ENCODE results near the gene GMDS. TPM values are rescaled to one million over a fixed set of nuclear protein-coding genes. Genes with fewer than 3 reads are reported as not detected.

The GMDS gene
- polyA plus RNA-seq, 1 of the 3 experiments (the other 2 are of a cell fraction): 12.3 TPM

GRCh38 chr6:1700278-1700967 is 545.0 kb downstream of the GMDS start:
- H3K9me2 ChIP-seq: no peaks in the 10 kb centered on the region
- H3F3A ChIP-seq (replicated peaks; ENCODE audit: insufficient read depth): no peaks in the 10 kb centered on the region
- ChIA-PET POLR2A (no interaction called here), CTCF (interaction anchor here (2.5 kb wide), 1 partner anchor 404 kb away, joined by 8 read pairs; no protein-coding TSS in a partner anchor)
- 83% methylated on average over 11 of the region's 11 CpGs for WGBS (ENCODE audit: low lambda C conversion rate)
- peak; percentile 47 for DNase-seq
- no peak overlapping the region for H3K27ac ChIP-seq (ENCODE audit: low read depth in 2 of 2, low read length in 1 of 2)
- no peaks in the 10 kb centered on the region for H3K36me3 ChIP-seq (replicated peaks in 1 of 2; ENCODE audit: control insufficient read depth in 1 of 2, insufficient read depth in 2 of 2, low read length in 1 of 2)
- no peak for TF ChIP-seq USF1 (IDR thresholded peaks at IDR 0.05; ENCODE audit: borderline replicate concordance, low read depth)
- TF ChIP-seq TAF1 (IDR thresholded peaks at IDR 0.05; ENCODE audit: borderline replicate concordance, low read depth, low read length): no peak
- TF ChIP-seq NRF1 (IDR thresholded peaks at IDR 0.05; ENCODE audit: low read depth, low read length): no peak
- TF ChIP-seq ELF1 (IDR thresholded peaks at IDR 0.05): no peak
- TF ChIP-seq RAD21 (IDR thresholded peaks at IDR 0.05; ENCODE audit: low read length): no peak
- no peak for TF ChIP-seq TEAD4 (IDR thresholded peaks at IDR 0.05; ENCODE audit: borderline replicate concordance, insufficient read depth)
- no peak for TF ChIP-seq EP300 (IDR thresholded peaks at IDR 0.05; ENCODE audit: borderline replicate concordance in 1 of 2, low read depth in 1 of 2, low read length in 1 of 2)
- TF ChIP-seq JUND (IDR thresholded peaks at IDR 0.05): no peak
- no peak for TF ChIP-seq MEF2A (IDR thresholded peaks at IDR 0.05; ENCODE audit: borderline replicate concordance, low read depth)
- TF ChIP-seq IRF3 (IDR thresholded peaks at IDR 0.05; ENCODE audit: low read depth, low read length): no peak
- TF ChIP-seq FOXJ3 (CRISPR knock-in tag; IDR thresholded peaks at IDR 0.05): no peak
- no peak for TF ChIP-seq FOSL2 (IDR thresholded peaks at IDR 0.05; ENCODE audit: borderline replicate concordance, low read depth)
- no peak for TF ChIP-seq SIN3A (IDR thresholded peaks at IDR 0.05; ENCODE audit: borderline replicate concordance, low read depth, low read length)
- no peak for TF ChIP-seq NFIC (IDR thresholded peaks at IDR 0.05; ENCODE audit: borderline replicate concordance)
- TF ChIP-seq USF2 (IDR thresholded peaks at IDR 0.05; ENCODE audit: borderline replicate concordance, low read depth, low read length): no peak
- TF ChIP-seq YY1 (IDR thresholded peaks at IDR 0.05; ENCODE audit: low read depth): no peak
- H2AFZ ChIP-seq (ENCODE audit: low read depth): no peak overlapping the region
- H3K4me3 ChIP-seq (ENCODE audit: low read depth in 2 of 2, low read length in 1 of 2): no peak overlapping the region
- no peaks in the 10 kb centered on the region for H3K27me3 ChIP-seq (ENCODE audit: insufficient read depth)
- no peaks in the 10 kb centered on the region for H3K9me3 ChIP-seq
- H4K20me1 ChIP-seq (ENCODE audit: insufficient read depth): no peaks in the 10 kb centered on the region
- H3K79me2 ChIP-seq (ENCODE audit: insufficient read depth): no peaks in the 10 kb centered on the region
- peaks cover 6 to 16% of the 10 kb centered on the region in 2 experiments; a peak in 3 of 4 replicates for H3K4me1 ChIP-seq (ENCODE audit: control insufficient read depth in 1 of 2, insufficient read depth in 2 of 2, low read depth in 1 of 2, low read length in 1 of 2)
- H3K4me2 ChIP-seq: no peak overlapping the region
- H3K9ac ChIP-seq: no peak overlapping the region

All from SK-N-SH (cell line).